HEK293T (cell line): ENCODE measurements around the gene ATIC.

ENCODE experiments used
- ELF4 ChIP-seq: fragments of 450-650 bp; IDR thresholded peaks from 2 replicates; pipeline ENCODE4 v1.6.1; 2017; ENCODE audit warnings: antibody characterized with exemption
- SP1 ChIP-seq: fragments of 450-650 bp; IDR thresholded peaks from 2 replicates; pipeline ENCODE4 v1.6.1; 2017

DNA sequence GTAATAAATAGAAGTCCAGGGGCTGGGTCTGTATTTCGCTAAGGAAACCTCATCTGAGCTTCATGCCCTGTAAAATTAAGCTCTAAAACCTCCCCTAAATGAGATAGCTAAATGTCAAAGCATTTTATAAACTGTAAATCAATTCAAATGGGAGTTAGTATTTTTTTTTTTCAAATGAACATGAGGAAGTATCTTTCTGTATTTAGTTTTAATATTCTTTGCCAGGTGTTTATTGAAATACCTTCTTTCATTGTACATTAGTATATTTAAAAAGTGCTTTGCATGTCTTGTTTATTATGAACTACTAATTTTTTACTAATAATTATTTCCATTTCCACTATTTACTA is 47.7 kb downstream of the ATIC start:
- TF ChIP-seq ELF4 = no peak
- TF ChIP-seq SP1 = no peak
